Endodermal cell (in vitro differentiated cells): Measurements from ENCODE around the gene SH3BGRL3. TPM values are rescaled to one million over a fixed set of nuclear protein-coding genes. Genes with fewer than 3 reads are reported as not detected.
"Not testable (repeated sequence)": the region's sequence is repeated elsewhere in the genome, so short reads cannot be mapped to it uniquely, and the experiment has no call there.

Experiments used
- DNase-seq: peaks from one replicate; pipeline ENCODE4 v3.0.0-alpha.2; 2017
- H3K27ac ChIP-seq: 2 replicates; pipeline ENCODE4 v1.5.1; 2013; ENCODE audit warnings: mild to moderate bottlenecking, low read depth, low read length, moderate library complexity
- H3K27me3 ChIP-seq: 2 replicates; pipeline ENCODE4 v1.6.1; 2013; ENCODE audit warnings: mild to moderate bottlenecking, low read length, moderate library complexity; ENCODE audit not compliant: insufficient read depth, control insufficient read depth, poor library complexity, severe bottlenecking
- H3K36me3 ChIP-seq: 2 replicates; pipeline ENCODE4 v1.7.0; 2013; ENCODE audit warnings: mild to moderate bottlenecking, low read length, moderate library complexity; ENCODE audit not compliant: control insufficient read depth, insufficient read depth
- H3K4me1 ChIP-seq: one replicate; pipeline ENCODE4 v1.7.0; 2013; ENCODE audit warnings: low read length; ENCODE audit not compliant: control insufficient read depth, insufficient read depth
- H3K4me3 ChIP-seq: 2 replicates; pipeline ENCODE4 v1.5.1; 2013; ENCODE audit warnings: mild to moderate bottlenecking, low read length, moderate library complexity
- H3K9ac ChIP-seq: 2 replicates; pipeline ENCODE4 v1.6.1; 2013; ENCODE audit warnings: mild to moderate bottlenecking, low read length, moderate library complexity; ENCODE audit not compliant: poor library complexity, severe bottlenecking; ENCODE audit errors: extremely low read depth
- H3K9me3 ChIP-seq: 2 replicates; pipeline ENCODE4 v1.6.1; 2013; ENCODE audit warnings: mild to moderate bottlenecking, low read length, moderate library complexity; ENCODE audit not compliant: control insufficient read depth
- H3K27ac Mint-ChIP-seq: 2 replicates; pipeline ENCODE4 v1.8.0; 2020; ENCODE audit warnings: mixed read lengths
- H3K27me3 Mint-ChIP-seq: 2 replicates; pipeline ENCODE4 v1.8.0; 2021; ENCODE audit warnings: mild to moderate bottlenecking, mixed read lengths; ENCODE audit not compliant: insufficient read depth
- H3K36me3 Mint-ChIP-seq: 2 replicates; pipeline ENCODE4 v1.8.0; 2020; ENCODE audit warnings: low read depth, mixed read lengths
- H3K4me1 Mint-ChIP-seq: 2 replicates; pipeline ENCODE4 v1.8.0; 2020; ENCODE audit warnings: mixed read lengths
- H3K4me3 Mint-ChIP-seq: 2 replicates; pipeline ENCODE4 v1.8.0; 2020; ENCODE audit warnings: mild to moderate bottlenecking, moderate library complexity, mixed read lengths
- H3K9me3 Mint-ChIP-seq: 2 replicates; pipeline ENCODE4 v1.8.0; 2020; ENCODE audit warnings: mild to moderate bottlenecking, mixed read lengths
- WGBS, 2 experiments: methylation state at CpG; one replicate each; pipeline versions ENCODE4 v1.1.5 to v1.1.7; 2013; ENCODE audit warnings: missing lambda C conversion rate in 2 of 2, mixed read lengths in 1 of 2; ENCODE audit not compliant: insufficient coverage in 1 of 2, insufficient read length in 1 of 2; 5-methylcytosine and 5-hydroxymethylcytosine counted together
- total RNA-seq, 2 donors: library from RNA; stranded (reverse); fragmentation: NEBNext Ultra II Directional in 1 of 2; extraction: Animal tissue kit (Norgen Biotek cat#: 25700) in 1 of 2; gene quantifications; 2 replicates in 1 of 2; 3 replicates in 1 of 2; pipeline ENCODE4 v1.2.1, GENCODE V29; 2021
- TF ChIP-seq, protein P1 (sequence below): fragments of 200-600 bp; sonication (generic); conservative IDR thresholded peaks from 2 replicates; pipeline ENCODE4 v1.5.0; 2021; ENCODE audit warnings: antibody characterized with exemption, mild to moderate bottlenecking

SH3BGRL3 gene
- total RNA-seq, 2 donors from 2014 or later: 119 to 132 TPM

DNA sequence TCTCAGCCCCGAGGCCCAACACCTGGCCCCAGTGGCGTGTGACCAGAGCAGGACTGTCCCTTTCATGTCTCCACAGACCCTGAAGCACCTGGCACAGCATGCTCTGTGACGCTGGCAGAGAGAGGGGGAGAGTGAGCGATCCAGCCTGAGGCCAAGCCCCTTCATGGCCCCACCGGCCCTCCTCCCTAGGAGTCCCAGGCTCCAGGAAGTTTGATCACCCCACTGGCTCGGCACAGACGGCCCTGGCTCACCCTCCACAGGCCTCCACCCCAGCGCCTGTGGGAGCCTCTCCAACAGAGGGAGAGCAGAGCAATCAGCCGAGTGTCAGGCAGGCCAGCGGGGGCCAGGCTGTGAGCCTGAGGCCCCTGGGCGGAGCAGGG is 11.0 kb downstream of the SH3BGRL3 start:
- peaks cover 14% of the 10 kb centered on the region for H3K4me1 Mint-ChIP-seq
- Histone ChIP-seq H3K4me1 (no peaks in the 10 kb centered on the region), H3K9me3 (no peaks in the 10 kb centered on the region), H3K9ac (no peak overlapping the region), H3K36me3 (no peaks in the 10 kb centered on the region), H3K27ac (peak overlapping the region; percentile 68), H3K27me3 (no peaks in the 10 kb centered on the region), H3K4me3 (no peak overlapping the region)
- WGBS, 2 experiments: 76% methylated on average over 11 of the region's 11 CpGs; no CpG with 5 or more reads in 1 of the 2 experiments
- H3K4me3 Mint-ChIP-seq: no peak overlapping the region
- no peaks in the 10 kb centered on the region for H3K27me3 Mint-ChIP-seq
- TF ChIP-seq, protein P1, sequence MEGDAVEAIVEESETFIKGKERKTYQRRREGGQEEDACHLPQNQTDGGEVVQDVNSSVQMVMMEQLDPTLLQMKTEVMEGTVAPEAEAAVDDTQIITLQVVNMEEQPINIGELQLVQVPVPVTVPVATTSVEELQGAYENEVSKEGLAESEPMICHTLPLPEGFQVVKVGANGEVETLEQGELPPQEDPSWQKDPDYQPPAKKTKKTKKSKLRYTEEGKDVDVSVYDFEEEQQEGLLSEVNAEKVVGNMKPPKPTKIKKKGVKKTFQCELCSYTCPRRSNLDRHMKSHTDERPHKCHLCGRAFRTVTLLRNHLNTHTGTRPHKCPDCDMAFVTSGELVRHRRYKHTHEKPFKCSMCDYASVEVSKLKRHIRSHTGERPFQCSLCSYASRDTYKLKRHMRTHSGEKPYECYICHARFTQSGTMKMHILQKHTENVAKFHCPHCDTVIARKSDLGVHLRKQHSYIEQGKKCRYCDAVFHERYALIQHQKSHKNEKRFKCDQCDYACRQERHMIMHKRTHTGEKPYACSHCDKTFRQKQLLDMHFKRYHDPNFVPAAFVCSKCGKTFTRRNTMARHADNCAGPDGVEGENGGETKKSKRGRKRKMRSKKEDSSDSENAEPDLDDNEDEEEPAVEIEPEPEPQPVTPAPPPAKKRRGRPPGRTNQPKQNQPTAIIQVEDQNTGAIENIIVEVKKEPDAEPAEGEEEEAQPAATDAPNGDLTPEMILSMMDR: no peak
- peak overlapping the region; percentile 61 for H3K27ac Mint-ChIP-seq
- H3K36me3 Mint-ChIP-seq: peaks cover 5% of the 10 kb centered on the region
- DNase-seq: peak; percentile 65
- H3K9me3 Mint-ChIP-seq: no peaks in the 10 kb centered on the region

- Mint-ChIP-seq H3K27me3 (no peaks in the 10 kb centered on the region), H3K27ac (no peak overlapping the region), H3K4me3 (no peak overlapping the region), H3K9me3 (no peaks in the 10 kb centered on the region), H3K4me1 (peaks cover 14% of the 10 kb centered on the region), H3K36me3 (peaks cover 8% of the 10 kb centered on the region)
- Histone ChIP-seq H3K4me3 (no peak overlapping the region), H3K27me3 (no peaks in the 10 kb centered on the region), H3K27ac (no peak overlapping the region), H3K9ac (no peak overlapping the region), H3K9me3 (no peaks in the 10 kb centered on the region), H3K4me1 (no peaks in the 10 kb centered on the region), H3K36me3 (no peaks in the 10 kb centered on the region)
- TF ChIP-seq, protein P1: no peak
- DNase-seq: no peak
- 93 to 99% methylated on average over 2 to 3 of the region's 3 CpGs for WGBS, 2 experiments
These were observed 11.5 kb downstream of the SH3BGRL3 start for GRCh38 chr1:26291433-26291832.

DNA sequence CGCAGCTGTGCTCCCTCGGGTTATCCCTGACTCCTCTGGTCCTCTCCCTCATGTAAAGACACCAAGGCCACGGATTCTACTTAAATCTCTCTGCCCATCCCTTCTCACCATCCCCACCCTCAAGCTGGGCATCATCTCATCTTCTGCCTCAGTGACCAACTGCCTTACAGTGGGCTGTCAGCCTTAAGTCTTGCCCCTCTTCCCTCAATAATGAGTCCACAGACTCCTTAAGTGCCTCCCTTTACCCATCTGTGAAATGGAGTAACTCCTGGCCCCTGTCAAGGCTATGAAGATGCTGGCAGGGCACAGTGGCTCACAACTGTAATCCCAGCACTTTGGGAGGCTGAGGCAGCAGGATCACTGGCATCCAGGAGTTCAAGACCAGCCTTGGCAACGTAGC is 12.1 kb downstream of the SH3BGRL3 start:
- H3K27ac ChIP-seq: no peak overlapping the region
- no peak overlapping the region for H3K4me3 Mint-ChIP-seq
- peaks cover 8% of the 10 kb centered on the region for H3K36me3 Mint-ChIP-seq
- no peak overlapping the region for H3K9ac ChIP-seq
- no peaks in the 10 kb centered on the region for H3K36me3 ChIP-seq
- H3K27me3 ChIP-seq: no peaks in the 10 kb centered on the region
- no peaks in the 10 kb centered on the region for H3K27me3 Mint-ChIP-seq
- 95 to 96% methylated on average over 4 of the region's 4 CpGs for WGBS, 2 experiments
- TF ChIP-seq, protein P1: no peak
- no peak overlapping the region for H3K4me3 ChIP-seq
- no peaks in the 10 kb centered on the region for H3K4me1 ChIP-seq
- H3K4me1 Mint-ChIP-seq: peaks cover 14% of the 10 kb centered on the region
- no peak for DNase-seq
- no peaks in the 10 kb centered on the region for H3K9me3 Mint-ChIP-seq
- H3K27ac Mint-ChIP-seq: no peak overlapping the region
- H3K9me3 ChIP-seq: no peaks in the 10 kb centered on the region

GRCh38 chr1:26292735-26293134 is 12.8 kb downstream of the SH3BGRL3 start:
- WGBS, 2 experiments: 93 to 94% methylated on average over 3 to 5 of the region's 5 CpGs
- H3K27ac ChIP-seq, H3K9me3 Mint-ChIP-seq, H3K27me3 ChIP-seq, H3K27me3 Mint-ChIP-seq, H3K4me3 ChIP-seq, H3K27ac Mint-ChIP-seq, H3K9ac ChIP-seq, H3K4me3 Mint-ChIP-seq, H3K9me3 ChIP-seq, H3K36me3 ChIP-seq, H3K4me1 ChIP-seq, DNase-seq, H3K36me3 Mint-ChIP-seq: not testable (repeated sequence)
- peaks cover 14% of the 10 kb centered on the region for H3K4me1 Mint-ChIP-seq
